HCT116 (cell line): ENCODE results near the gene TP53TG5.

Experiments used
- CTCF ChIP-seq, 3 experiments: fragments of 200-600 bp in 1 of 3; sonication (generic) in 1 of 3; IDR thresholded peaks in 2 of 3; conservative IDR thresholded peaks in 1 of 3; 2 replicates each; pipeline ENCODE4 v1.5.1; 2012 to 2017; ENCODE audit warnings: low read depth in 2 of 3, low read length in 2 of 3, antibody characterized with exemption in 1 of 3, borderline replicate concordance in 1 of 3, control low read depth in 1 of 3, mild to moderate bottlenecking in 1 of 3, mixed read lengths in 1 of 3, mixed run types in 1 of 3, moderate library complexity in 1 of 3; ENCODE audit not compliant: insufficient read depth in 1 of 3
- EGR1 ChIP-seq: IDR thresholded peaks from 2 replicates; pipeline ENCODE4 v1.6.1; 2012; ENCODE audit warnings: low read depth
- EZH2 ChIP-seq: fragments of 200-600 bp; sonication (generic); IDR thresholded peaks from 2 replicates; pipeline ENCODE4 v1.6.1; 2017; ENCODE audit warnings: antibody characterized with exemption, mixed run types
- EZH2phosphoT487 ChIP-seq: fragments of 200-600 bp; IDR thresholded peaks from 2 replicates; pipeline ENCODE4 v1.6.1; 2018; ENCODE audit warnings: antibody characterized with exemption, borderline replicate concordance
- POLR2A ChIP-seq: IDR thresholded peaks from 2 replicates; pipeline ENCODE4 v1.7.0; 2011; ENCODE audit warnings: borderline replicate concordance; ENCODE audit not compliant: insufficient read depth, insufficient read length; ENCODE audit errors: extremely low read depth
- POLR2AphosphoS5 ChIP-seq: IDR thresholded peaks from 2 replicates; pipeline ENCODE4 v1.6.1; 2011; ENCODE audit warnings: mild to moderate bottlenecking, low read depth, low read length, moderate library complexity
- RAD21 ChIP-seq: IDR thresholded peaks from 2 replicates; pipeline ENCODE4 v1.6.1; 2012; ENCODE audit warnings: low read depth, mild to moderate bottlenecking
- REST ChIP-seq: IDR thresholded peaks from 2 replicates; pipeline ENCODE4 v1.6.1; 2012; ENCODE audit warnings: low read depth
- SP1 ChIP-seq: IDR thresholded peaks from 2 replicates; pipeline ENCODE4 v1.6.1; 2012; ENCODE audit warnings: low read depth
- YY1 ChIP-seq: IDR thresholded peaks from 2 replicates; pipeline ENCODE4 v1.6.1; 2011; ENCODE audit warnings: low read length, low read depth, moderate library complexity, mild to moderate bottlenecking; ENCODE audit not compliant: insufficient replicate concordance; ENCODE audit errors: extremely low read depth
- TF ChIP-seq, protein P1 (sequence below): IDR thresholded peaks from 2 replicates; pipeline ENCODE4 v1.6.1; 2011; ENCODE audit warnings: mild to moderate bottlenecking, low read length, moderate library complexity; ENCODE audit not compliant: insufficient replicate concordance; ENCODE audit errors: extremely low read depth

DNA sequence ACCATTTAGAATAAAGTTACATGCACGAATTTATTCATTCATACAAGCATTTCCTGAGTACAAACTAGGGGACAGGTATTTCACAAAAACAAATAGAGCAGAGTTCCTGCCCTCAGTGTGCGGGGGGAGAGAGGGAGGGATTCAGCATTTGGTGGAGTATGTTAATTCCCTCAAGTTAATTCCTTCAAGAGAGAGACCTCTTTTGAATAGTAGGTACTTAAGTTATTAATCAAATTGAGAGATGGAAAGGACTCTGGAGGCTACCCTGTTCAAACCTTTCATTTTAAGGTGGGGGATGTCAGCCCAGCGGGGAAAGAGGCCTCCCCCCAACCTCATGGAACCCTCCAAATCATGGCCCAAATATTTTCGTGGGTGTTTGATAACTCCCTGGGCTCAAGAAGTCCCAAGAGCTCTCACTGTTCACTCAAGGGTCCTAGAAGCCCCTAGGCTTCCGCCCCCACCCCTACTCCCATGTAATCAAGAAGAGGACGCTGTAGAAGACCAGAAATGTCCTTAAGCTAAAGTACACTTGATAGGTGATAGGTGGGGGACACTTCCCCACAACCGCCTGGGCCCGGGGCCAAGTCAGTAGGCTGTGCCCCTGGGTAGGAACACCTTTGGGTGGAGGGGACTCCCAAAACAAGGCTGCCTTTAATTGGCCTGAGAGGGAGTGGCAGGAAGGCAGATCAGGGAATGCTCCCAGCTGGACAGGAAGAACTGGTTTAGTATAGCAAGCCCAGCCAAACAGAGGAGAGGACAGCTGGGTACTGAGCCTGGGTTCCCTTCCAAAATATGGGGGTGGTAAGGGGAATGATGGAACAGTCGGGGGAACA is 32.8 kb downstream of the TP53TG5 start:
- peak; percentile 64 for TF ChIP-seq POLR2AphosphoS5
- no peak for TF ChIP-seq CTCF (IDR thresholded peaks at IDR 0.05 in 2 of 3, conservative IDR thresholded peaks at IDR 0.05 in 1 of 3; ENCODE audit: borderline replicate concordance in 1 of 3, insufficient read depth in 1 of 3, low read depth in 2 of 3, low read length in 2 of 3)
- no peak for TF ChIP-seq YY1
- TF ChIP-seq REST, result no peak
- TF ChIP-seq EZH2, result no peak
- TF ChIP-seq POLR2A, result no peak
- TF ChIP-seq RAD21, result no peak
- TF ChIP-seq, protein P1, sequence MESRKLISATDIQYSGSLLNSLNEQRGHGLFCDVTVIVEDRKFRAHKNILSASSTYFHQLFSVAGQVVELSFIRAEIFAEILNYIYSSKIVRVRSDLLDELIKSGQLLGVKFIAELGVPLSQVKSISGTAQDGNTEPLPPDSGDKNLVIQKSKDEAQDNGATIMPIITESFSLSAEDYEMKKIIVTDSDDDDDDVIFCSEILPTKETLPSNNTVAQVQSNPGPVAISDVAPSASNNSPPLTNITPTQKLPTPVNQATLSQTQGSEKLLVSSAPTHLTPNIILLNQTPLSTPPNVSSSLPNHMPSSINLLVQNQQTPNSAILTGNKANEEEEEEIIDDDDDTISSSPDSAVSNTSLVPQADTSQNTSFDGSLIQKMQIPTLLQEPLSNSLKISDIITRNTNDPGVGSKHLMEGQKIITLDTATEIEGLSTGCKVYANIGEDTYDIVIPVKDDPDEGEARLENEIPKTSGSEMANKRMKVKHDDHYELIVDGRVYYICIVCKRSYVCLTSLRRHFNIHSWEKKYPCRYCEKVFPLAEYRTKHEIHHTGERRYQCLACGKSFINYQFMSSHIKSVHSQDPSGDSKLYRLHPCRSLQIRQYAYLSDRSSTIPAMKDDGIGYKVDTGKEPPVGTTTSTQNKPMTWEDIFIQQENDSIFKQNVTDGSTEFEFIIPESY, result no peak
- TF ChIP-seq SP1, result no peak
- no peak for TF ChIP-seq EGR1
- no peak for TF ChIP-seq EZH2phosphoT487
